K562 (cell line): ENCODE data around the gene ZNHIT6. TPM values are rescaled to one million over a fixed set of nuclear protein-coding genes. Genes with fewer than 3 reads are reported as not detected.

Source experiments
- ATAC-seq: fragments of 200-7000 bp; cut with Tn5 transposase; 3 replicates; pipeline ENCODE4 v1.9.1; 2020; ENCODE audit warnings: moderate library complexity
- BruUV-seq: library from RNA; stranded (reverse); fragments of 400-500 nt; replicated peaks from 2 replicates; lab custom pipeline; 2021; lab: Mats Ljungman, UMichigan
- CTCF ChIA-PET: fragments of 300-600 bp; formaldehyde crosslinking; extraction: SDS; loops from one replicate; lab custom pipeline; 2021; ENCODE audit warnings: low intra/inter-chr PET ratio; lab: Yijun Ruan, JAX
- POLR2A ChIA-PET: fragments of 300-600, 350-650 bp; sonication (Branson Sonifier 250); formaldehyde crosslinking; extraction: SDS; loops from one replicate; lab custom pipeline; 2021; ENCODE audit warnings: antibody characterized with exemption, inconsistent platforms; lab: Yijun Ruan, JAX
- DNase-seq, 4 experiments: peaks; one replicate each; pipeline versions ENCODE4 v3.0.0 to v3.0.0-alpha.2; 2011 to 2018; ENCODE audit warnings: low spot score in 3 of 4, mixed read lengths in 3 of 4; ENCODE audit errors: extremely low read depth in 1 of 4
- FAIRE-seq: peaks from 2 replicates; lab custom pipeline; 2011; peaks lifted over from hg19 to GRCh38; lab: Jason Lieb, UNC
- H2AFZ ChIP-seq: 2 replicates; pipeline ENCODE4 v1.6.0; 2011; ENCODE audit warnings: low read depth, low read length, control low read depth, inconsistent platforms
- H3K27ac ChIP-seq: fragments of 200-600 bp; 3 replicates; pipeline ENCODE4 v1.8.0; 2011; ENCODE audit warnings: low read depth, mild to moderate bottlenecking, control low read depth, inconsistent platforms, low read length, moderate library complexity, mixed read lengths; ENCODE audit errors: extremely low read depth
- H3K27me3 ChIP-seq, 2 experiments: fragments of 300-600 bp in 1 of 2; 2 replicates in 1 of 2; 3 replicates in 1 of 2; pipeline versions ENCODE4 v1.6.0 to v1.8.0; 2011; ENCODE audit warnings: inconsistent platforms in 2 of 2, low read length in 2 of 2, mild to moderate bottlenecking in 1 of 2, mixed read lengths in 1 of 2, moderate library complexity in 1 of 2; ENCODE audit not compliant: control insufficient read depth in 2 of 2, insufficient read depth in 2 of 2
- H3K36me3 ChIP-seq: fragments of 300-600 bp; 3 replicates; pipeline ENCODE4 v1.8.0; 2011; ENCODE audit warnings: mild to moderate bottlenecking, low read length, inconsistent platforms; ENCODE audit not compliant: control insufficient read depth, insufficient read depth
- H3K4me1 ChIP-seq, 2 experiments: fragments of 200-600 bp in 1 of 2; replicated peaks in 1 of 2; 2 replicates in 1 of 2; 3 replicates in 1 of 2; pipeline versions ENCODE4 v1.5.1 to v1.8.0; 2011; ENCODE audit warnings: inconsistent platforms in 2 of 2, low read length in 2 of 2, mild to moderate bottlenecking in 1 of 2, mixed read lengths in 1 of 2, moderate library complexity in 1 of 2; ENCODE audit not compliant: control insufficient read depth in 2 of 2, insufficient read depth in 2 of 2
- H3K4me2 ChIP-seq: 2 replicates; pipeline ENCODE4 v1.6.1; 2011; ENCODE audit warnings: low read length, control low read depth, inconsistent platforms, mixed read lengths; ENCODE audit not compliant: insufficient read depth
- H3K4me3 ChIP-seq: fragments of 200-600 bp; sonication (generic), shearing (Covaris generic); 2 replicates; pipeline ENCODE4 v1.5.1; 2016; ENCODE audit warnings: control low read depth, inconsistent platforms
- H3K79me2 ChIP-seq: fragments of 200-600 bp; 3 replicates; pipeline ENCODE4 v1.8.0; 2011; ENCODE audit warnings: low read length, inconsistent platforms; ENCODE audit not compliant: control insufficient read depth, insufficient read depth
- H3K9ac ChIP-seq, 2 experiments: 2 replicates each; pipeline versions ENCODE4 v1.6.0 to v1.6.1; 2011; ENCODE audit warnings: low read depth in 2 of 2, low read length in 2 of 2, control low read depth in 1 of 2, inconsistent platforms in 1 of 2, mild to moderate bottlenecking in 1 of 2, mixed read lengths in 1 of 2; ENCODE audit not compliant: insufficient read depth in 1 of 2
- H3K9me1 ChIP-seq: one replicate; pipeline ENCODE4 v1.6.0; 2011; ENCODE audit warnings: inconsistent platforms, mild to moderate bottlenecking, low read length, moderate library complexity; ENCODE audit not compliant: control insufficient read depth, insufficient read depth
- H3K9me3 ChIP-seq: replicated peaks from 2 replicates; pipeline ENCODE4 v1.5.1; 2011; ENCODE audit warnings: low read depth, low read length, inconsistent platforms; ENCODE audit not compliant: control insufficient read depth, insufficient read depth
- H4K20me1 ChIP-seq: replicated peaks from 2 replicates; pipeline ENCODE4 v1.6.1; 2011; ENCODE audit warnings: low read length, inconsistent platforms, mixed read lengths; ENCODE audit not compliant: control insufficient read depth, insufficient read depth
- ATF2 ChIP-seq: sonication (generic); formaldehyde crosslinking; IDR thresholded peaks from 2 replicates; pipeline ENCODE4 v1.8.1; 2022; ENCODE audit warnings: missing genetic modification reagents
- FOXJ2 ChIP-seq: fragments of 200-800 bp; sonication (Bioruptor generic); IDR thresholded peaks from 2 replicates; pipeline ENCODE4 v1.6.1; 2016; ENCODE audit warnings: missing genetic modification characterization, missing compliant biosample characterization
- HMGXB4 ChIP-seq: sonication (generic); formaldehyde crosslinking; IDR thresholded peaks from 2 replicates; pipeline ENCODE4 v1.8.1; 2023; ENCODE audit warnings: mild to moderate bottlenecking, missing genetic modification reagents
- HOXB6 ChIP-seq: fragments of 250-450 bp; sonication (Bioruptor Pico); IDR thresholded peaks from 2 replicates; pipeline ENCODE4 v1.5.1; 2022; ENCODE audit warnings: mild to moderate bottlenecking, borderline replicate concordance
- RBM39 ChIP-seq: fragments of 200-400 bp; formaldehyde crosslinking; optimal IDR thresholded peaks from 2 replicates; pipeline ENCODE3; 2018; ENCODE audit warnings: low read depth, low read length
- ZNF395 ChIP-seq: fragments of 200-800 bp; sonication (Bioruptor generic); IDR thresholded peaks from 2 replicates; pipeline ENCODE4 v1.6.1; 2017; ENCODE audit warnings: missing genetic modification characterization, missing compliant biosample characterization
- in situ Hi-C: fragments of 300-500 bp; cut with MboI; formaldehyde crosslinking; loops from 4 replicates; pipeline ENCODE4 v1.15.0; 2018; ENCODE audit warnings: inconsistent platforms, mixed read lengths
- intact Hi-C: fragments of 100-400 bp; cut with micrococcal nuclease; formaldehyde crosslinking; loops from 2 replicates; pipeline ENCODE4 v1.14.2; 2022
- polyA plus RNA-seq, 8 experiments: library from polyadenylated mRNA; depleted of rRNA in 4 of 8; stranded (reverse) in 5 of 8; unstranded in 3 of 8; fragments of >200 nt; fragmentation: Nextera tagmentation in 2 of 8; fragmentation: Illumina TruSeq in 1 of 8; extraction: Ambion mirVana in 2 of 8; extraction: Trizol in 1 of 8; gene quantifications; 2 replicates each; pipeline versions ENCODE4 v1.2.1 to v1.2.3, GENCODE V29; 2011 to 2014; ENCODE audit warnings: inconsistent platforms in 1 of 8, missing spikeins in 1 of 8
- total RNA-seq, 7 experiments: library from RNA; depleted of rRNA in 6 of 7; stranded (reverse); fragments of >200 nt in 6 of 7; fragmentation: Illumina TruSeq in 2 of 7; extraction: Trizol in 2 of 7; gene quantifications; 2 replicates each; pipeline versions ENCODE4 v1.2.1 to v1.2.3, GENCODE V29; 2011 to 2021; ENCODE audit warnings: low replicate concordance in 1 of 7

ZNHIT6 gene
- total and polyA plus RNA-seq, 9 of the 15 experiments (the other 6 are each of a cell fraction or from before 2014, with no cell fraction given), result 15.4 to 37.6 (median 21.7) TPM

- DNase-seq (no peak), ATAC-seq (no peak), FAIRE-seq (no peak)
- Histone ChIP-seq H3K36me3 (no peaks in the 10 kb centered on the region; the same call in 2 of the 3 replicates), H3K4me3 (no peak overlapping the region), H3K9me1 (no peaks in the 10 kb centered on the region), H3K4me1 (peaks cover 8 to 11% of the 10 kb centered on the region in 2 experiments; a peak in 3 of 5 replicates), H3K4me2 (no peak overlapping the region), H3K9ac (no peak overlapping the region), H3K27me3 (no peaks in the 10 kb centered on the region), H4K20me1 (no peaks in the 10 kb centered on the region), H3K9me3 (no peaks in the 10 kb centered on the region; the same call in 1 of the 2 replicates), H3K79me2 (no peaks in the 10 kb centered on the region), H2AFZ (no peak overlapping the region), H3K27ac (no peak overlapping the region)
- ChIA-PET POLR2A (no interaction called here), CTCF (no interaction called here)
- TF ChIP-seq HMGXB4 (CRISPR knock-in tag), result no peak
- TF ChIP-seq ATF2, result no peak
- no peak for TF ChIP-seq ZNF395 (CRISPR knock-in tag)
- no peak for TF ChIP-seq RBM39
- TF ChIP-seq HOXB6 (CRISPR knock-in tag), result no peak
- TF ChIP-seq FOXJ2 (tag), result no peak
- intact Hi-C loops (no loop called here), in situ Hi-C loops (no loop called here)
- no TSS peak for BruUV-seq
These were observed 81.4 kb downstream of the ZNHIT6 start for GRCh38 chr1:85626818-85627217.
